D721Med (cell line): ENCODE results near the gene CRTAC1.

Experiments
- DNase-seq: peaks from one replicate; pipeline ENCODE4 v3.0.0; 2011; ENCODE audit warnings: low spot score; ENCODE audit not compliant: insufficient read length
- FAIRE-seq: peaks from 2 replicates; lab custom pipeline; 2011; peaks lifted over from hg19 to GRCh38; lab: Jason Lieb, UNC
- CTCF ChIP-seq: IDR thresholded peaks from 2 replicates; pipeline ENCODE4 v1.5.1; 2012; ENCODE audit warnings: mild to moderate bottlenecking, control low read depth; ENCODE audit not compliant: insufficient read depth; ENCODE audit errors: missing control alignments

Gene CRTAC1

GRCh38 chr10:98029149-98030092 is 1.0 kb downstream of the CRTAC1 start:
- DNase-seq (peak; percentile 40), FAIRE-seq (no peak)

GRCh38 chr10:98028168-98028770 is 2.2 kb downstream of the CRTAC1 start:
- FAIRE-seq (no peak), DNase-seq (peak; percentile 48)
- TF ChIP-seq CTCF = peak; percentile 81

More at GRCh38 chr10:98029149-98030092, 1.0 kb downstream of the CRTAC1 start:
- no peak for TF ChIP-seq CTCF

- FAIRE-seq = no peak
- no peak for DNase-seq
- TF ChIP-seq CTCF = no peak
These were observed 7.4 kb downstream of the CRTAC1 start for GRCh38 chr10:98023024-98023423.

GRCh38 chr10:98020784-98021183 is 9.6 kb downstream of the CRTAC1 start:
- DNase-seq (no peak), FAIRE-seq (no peak)
- no peak for TF ChIP-seq CTCF

- TF ChIP-seq CTCF = no peak
- DNase-seq (no peak), FAIRE-seq (no peak)
These were observed 10.2 kb downstream of the CRTAC1 start for GRCh38 chr10:98020254-98020653.

GRCh38 chr10:98019784-98020183 is 10.6 kb downstream of the CRTAC1 start:
- DNase-seq (no peak), FAIRE-seq (no peak)
- no peak for TF ChIP-seq CTCF
